Skin epidermis (tissue), 12 donors: ENCODE results near the gene ECPAS.
A peak's percentile ranks its signal among the peaks of the same experiment; 100 is the strongest.
"Not testable (repeated sequence)": the region's sequence is repeated elsewhere in the genome, so short reads cannot be mapped to it uniquely, and the experiment has no call there.

Experiments used
- H3K27ac ChIP-seq, 21 experiments: fragments of 200-600 bp; sonication (generic) in 11 of 21; one replicate each; pipeline ENCODE4 v1.5.0; 2020; ENCODE audit warnings: mild to moderate bottlenecking in 3 of 21, inconsistent platforms in 2 of 21, moderate library complexity in 2 of 21
- H3K4me3 ChIP-seq, 7 experiments: fragments of 200-600 bp; sonication (generic) in 2 of 7; one replicate each; pipeline ENCODE4 v1.5.0; 2020; ENCODE audit warnings: inconsistent platforms in 2 of 7, mild to moderate bottlenecking in 2 of 7, moderate library complexity in 1 of 7

Gene ECPAS

DNA sequence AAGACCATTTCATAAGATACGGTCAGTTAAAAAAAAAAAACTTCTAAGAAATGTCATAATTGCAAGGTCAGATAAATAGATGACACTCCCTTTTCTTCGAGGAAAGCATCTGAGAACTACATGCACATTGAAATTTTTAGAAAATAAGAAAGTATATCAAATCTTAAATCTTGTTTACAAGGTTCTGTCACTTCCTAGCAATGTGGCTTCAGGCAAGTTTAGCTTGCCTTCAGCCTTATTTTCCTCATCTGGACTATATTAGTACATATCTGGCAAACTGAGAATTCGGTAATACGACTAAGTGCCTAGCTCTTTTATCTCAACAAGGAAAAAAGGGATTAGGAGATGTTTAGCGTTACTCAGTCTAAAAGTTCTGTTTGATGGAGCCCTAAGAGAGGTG is 121.7 kb downstream of the ECPAS start:
- no peak overlapping the region for H3K4me3 ChIP-seq
- no peak overlapping the region for H3K27ac ChIP-seq

- no peak overlapping the region for H3K4me3 ChIP-seq
- H3K27ac ChIP-seq, result no peak overlapping the region
Observed at GRCh38 chr9:111360881-111361280, 123.3 kb downstream of the ECPAS start.

GRCh38 chr9:111356481-111357244 is 127.5 kb downstream of the ECPAS start:
- peak overlapping the region in 15 of 21 experiments; percentile 7 to 73 (median 52) for H3K27ac ChIP-seq
- H3K4me3 ChIP-seq, result peak overlapping the region in 6 of 7 experiments; percentile 4 to 34 (median 14)

DNA sequence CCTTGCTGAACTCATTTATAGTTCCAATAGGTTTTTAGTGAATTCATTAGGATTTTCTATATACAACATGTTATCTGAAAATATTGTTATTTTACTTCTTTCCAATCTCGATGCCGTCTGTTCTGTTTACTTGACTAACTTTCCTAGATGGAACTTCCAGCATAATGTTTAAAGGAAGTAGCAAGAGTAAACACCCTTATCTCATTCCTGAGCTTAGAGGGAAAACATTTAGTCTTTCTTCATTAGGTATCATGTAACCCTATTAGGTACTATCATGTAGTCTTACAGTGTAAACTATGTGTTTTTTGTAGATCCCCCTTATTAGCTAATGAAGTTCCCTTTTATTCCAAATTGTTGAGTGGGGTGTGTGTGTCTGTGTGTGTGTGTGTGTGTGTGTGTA is 131.6 kb downstream of the ECPAS start:
- Histone ChIP-seq H3K4me3 (no peak overlapping the region), H3K27ac (no peak overlapping the region)

DNA sequence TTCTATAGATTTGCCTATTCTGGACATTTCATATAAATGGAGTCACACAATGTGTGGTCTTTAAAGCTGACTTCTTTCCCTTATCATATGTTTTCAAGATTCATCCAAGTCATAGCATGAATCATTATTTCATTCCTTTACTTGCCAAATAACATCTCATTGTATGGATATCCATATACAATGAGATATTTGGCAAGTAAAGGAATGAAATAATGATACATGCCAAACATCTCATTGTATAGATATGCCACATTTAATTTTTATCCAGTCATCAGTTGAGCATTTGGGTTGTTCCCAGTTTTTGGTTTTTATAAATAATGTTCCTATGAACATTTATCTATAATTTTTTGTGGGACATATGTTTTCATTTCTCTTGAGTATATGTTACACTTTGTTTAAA is 133.6 kb downstream of the ECPAS start:
- Histone ChIP-seq H3K27ac (no peak overlapping the region), H3K4me3 (no peak overlapping the region)

- H3K4me3 ChIP-seq, result no peak overlapping the region
- no peak overlapping the region for H3K27ac ChIP-seq
Observed at GRCh38 chr9:111349766-111350165, 134.4 kb downstream of the ECPAS start.

DNA sequence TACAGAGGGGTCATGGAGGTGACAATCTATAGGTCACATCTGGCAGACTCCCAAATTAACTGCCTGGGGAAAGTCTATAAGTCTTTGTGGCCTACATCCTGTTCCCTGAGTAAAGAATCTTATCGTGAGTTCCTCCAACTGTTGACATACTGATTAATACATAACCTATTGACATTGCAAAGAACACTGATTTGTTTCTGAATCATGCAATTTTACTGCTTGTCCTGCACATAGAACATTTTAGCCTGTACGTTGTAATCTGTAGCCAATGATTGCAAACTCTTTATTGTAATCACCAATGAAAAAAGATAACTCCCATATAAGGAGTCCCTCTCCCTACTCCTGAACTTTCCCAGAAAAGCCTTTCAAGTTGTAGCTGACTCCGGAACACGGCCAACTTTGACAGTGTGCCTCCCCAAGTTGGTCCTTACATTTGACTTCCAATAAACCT is 135.3 kb downstream of the ECPAS start:
- Histone ChIP-seq H3K4me3 (no peak overlapping the region), H3K27ac (no peak overlapping the region)

- not testable (repeated sequence) for H3K4me3 ChIP-seq, H3K27ac ChIP-seq
Observed at GRCh38 chr9:111334318-111334863, 149.8 kb downstream of the ECPAS start.

- no peak within 1 kb of the TSS for H3K27ac ChIP-seq
Observed at GRCh38 chr9:111330124-111330523, 154.1 kb downstream of the ECPAS start, which contains the start of gene OR2K2. Gene OR2K2, minus strand, starts transcription at chr9:111330224. Its CDS starts 1,791 bp downstream, at chr9:111328433.

GRCh38 chr9:111320631-111321030 is 163.6 kb downstream of the ECPAS start:
- Histone ChIP-seq H3K27ac (no peak overlapping the region), H3K4me3 (no peak overlapping the region)

More at GRCh38 chr9:111330124-111330523, 154.1 kb downstream of the ECPAS start, which contains the start of gene OR2K2:
- H3K4me3 ChIP-seq, result no peak within 1 kb of the TSS

GRCh38 chr9:111316796-111317195 is 167.4 kb downstream of the ECPAS start:
- Histone ChIP-seq H3K4me3 (no peak overlapping the region), H3K27ac (no peak overlapping the region)
